Activated CD4-positive, alpha-beta T cell treated with anti-CD3 and anti-CD28 coated beads, Interleukin-10, Interleukin-2, amounts not matched to agents 100 ng/mL and 50 ng/mL, durations not matched to agents 16 hours and 8 hours (primary cell): ENCODE measurements around the gene AFF2.
"Not testable (repeated sequence)": the region's sequence is repeated elsewhere in the genome, so short reads cannot be mapped to it uniquely, and the experiment has no call there.

Experiments
- DNase-seq: peaks from one replicate; pipeline ENCODE4 v3.0.0-alpha.2; 2020

AFF2 gene

GRCh38 chrX:148871422-148872160 lies 371.2 kb downstream of the AFF2 start:
- no peak for DNase-seq

GRCh38 chrX:148872161-148872535 lies 371.7 kb downstream of the AFF2 start:
- DNase-seq, result no peak

- no peak for DNase-seq
Observed at GRCh38 chrX:148872881-148873280, 372.5 kb downstream of the AFF2 start.

GRCh38 chrX:148874636-148875246 lies 374.3 kb downstream of the AFF2 start:
- no peak for DNase-seq

- no peak for DNase-seq
Observed at GRCh38 chrX:148878371-148878770, 378.0 kb downstream of the AFF2 start.

- no peak for DNase-seq
Observed at GRCh38 chrX:148885203-148885602, 384.8 kb downstream of the AFF2 start.

GRCh38 chrX:148893395-148893794 lies 393.0 kb downstream of the AFF2 start:
- no peak for DNase-seq

GRCh38 chrX:148902581-148902980 lies 402.2 kb downstream of the AFF2 start:
- DNase-seq, result no peak

- DNase-seq, result no peak
Observed at GRCh38 chrX:148903176-148903575, 402.8 kb downstream of the AFF2 start.

GRCh38 chrX:148904421-148905111 lies 404.1 kb downstream of the AFF2 start:
- DNase-seq, result no peak

- no peak for DNase-seq
Observed at GRCh38 chrX:148905400-148905799, 405.0 kb downstream of the AFF2 start.

GRCh38 chrX:148906628-148907027 lies 406.2 kb downstream of the AFF2 start:
- DNase-seq, result not testable (repeated sequence)

- no peak for DNase-seq
Observed at GRCh38 chrX:148909758-148910157, 409.3 kb downstream of the AFF2 start.

GRCh38 chrX:148913971-148914370 lies 413.6 kb downstream of the AFF2 start:
- DNase-seq, result no peak

- DNase-seq, result no peak
Observed at GRCh38 chrX:148914783-148915182, 414.4 kb downstream of the AFF2 start.

GRCh38 chrX:148915474-148915873 lies 415.1 kb downstream of the AFF2 start:
- DNase-seq, result no peak

- DNase-seq, result no peak
Observed at GRCh38 chrX:148917441-148917840, 417.0 kb downstream of the AFF2 start.

GRCh38 chrX:148923631-148924030 lies 423.2 kb downstream of the AFF2 start:
- no peak for DNase-seq

GRCh38 chrX:148926371-148926770 lies 426.0 kb downstream of the AFF2 start:
- no peak for DNase-seq

- DNase-seq, result peak; percentile 3
Observed at GRCh38 chrX:148928811-148929210, 428.4 kb downstream of the AFF2 start.

GRCh38 chrX:148929686-148930085 lies 429.3 kb downstream of the AFF2 start:
- no peak for DNase-seq

GRCh38 chrX:148930206-148930729 lies 429.9 kb downstream of the AFF2 start:
- no peak for DNase-seq

GRCh38 chrX:148933881-148934280 lies 433.5 kb downstream of the AFF2 start:
- no peak for DNase-seq

- DNase-seq, result no peak
Observed at GRCh38 chrX:148938348-148938747, 437.9 kb downstream of the AFF2 start.
